Stimulated activated CD4-positive, alpha-beta T cell treated with anti-CD3 and anti-CD28 coated beads, Interleukin-2, amount 100 ng/mL, for 24 hours (primary cell): Measurements from ENCODE around the gene PGM2L1.
"Not testable (repeated sequence)": the region's sequence is repeated elsewhere in the genome, so short reads cannot be mapped to it uniquely, and the experiment has no call there.

Experiments
- DNase-seq, 2 donors: peaks; one replicate each; pipeline ENCODE4 v3.0.0-alpha.2; 2020

Gene PGM2L1

GRCh38 chr11:74398244-74399159, at the start of gene PGM2L1:
Gene PGM2L1 (minus strand): TSS chr11:74398433. CDS start chr11:74398161, 272 bp downstream.
- DNase-seq: peak; percentile 90 to 92

GRCh38 chr11:74447720-74448119, 49.5 kb upstream of the PGM2L1 start:
- DNase-seq: no peak

GRCh38 chr11:74446532-74446938, 48.3 kb upstream of the PGM2L1 start:
- no peak for DNase-seq

- DNase-seq: no peak
Observed at GRCh38 chr11:74444173-74444826, 46.1 kb upstream of the PGM2L1 start.

- no peak for DNase-seq
Observed at GRCh38 chr11:74443071-74443864, 45.0 kb upstream of the PGM2L1 start.

GRCh38 chr11:74442636-74443035, 44.4 kb upstream of the PGM2L1 start:
- no peak for DNase-seq

GRCh38 chr11:74438681-74439080, 40.4 kb upstream of the PGM2L1 start:
- no peak for DNase-seq

GRCh38 chr11:74437441-74438042, 39.3 kb upstream of the PGM2L1 start:
- no peak for DNase-seq

- DNase-seq: no peak
Observed at GRCh38 chr11:74434528-74434927, 36.3 kb upstream of the PGM2L1 start.

- no peak for DNase-seq
Observed at GRCh38 chr11:74429205-74429604, 31.0 kb upstream of the PGM2L1 start.

GRCh38 chr11:74427384-74427886, 29.2 kb upstream of the PGM2L1 start:
- no peak for DNase-seq

- DNase-seq: no peak
Observed at GRCh38 chr11:74425100-74425499, 26.9 kb upstream of the PGM2L1 start.

- no peak for DNase-seq
Observed at GRCh38 chr11:74418509-74418895, 20.3 kb upstream of the PGM2L1 start.

GRCh38 chr11:74417860-74418508, 19.8 kb upstream of the PGM2L1 start:
- peak in 1 of 2 donors; percentile 3 for DNase-seq

- DNase-seq: no peak
Observed at GRCh38 chr11:74417379-74417804, 19.2 kb upstream of the PGM2L1 start.

- DNase-seq: not testable (repeated sequence)
Observed at GRCh38 chr11:74416974-74417373, 18.7 kb upstream of the PGM2L1 start.

GRCh38 chr11:74412733-74413359, 14.6 kb upstream of the PGM2L1 start:
- no peak for DNase-seq

- no peak for DNase-seq
Observed at GRCh38 chr11:74412321-74412720, 14.1 kb upstream of the PGM2L1 start.

- no peak for DNase-seq
Observed at GRCh38 chr11:74409633-74410032, 11.4 kb upstream of the PGM2L1 start.

GRCh38 chr11:74403607-74404321, 5.5 kb upstream of the PGM2L1 start:
- no peak for DNase-seq

GRCh38 chr11:74400606-74401005, 2.4 kb upstream of the PGM2L1 start:
- no peak for DNase-seq
